ENCODE results near the gene NOS3.

NOS3 gene

GRCh38 chr7:151058781-151059366, 68.1 kb downstream of the NOS3 start:
- DNase-seq (ENCODE audit: low read depth, low spot score): no peak

GRCh38 chr7:151059367-151060112, 68.7 kb downstream of the NOS3 start, which contains the start of gene SLC4A2:
Gene SLC4A2 (plus strand): TSS chr7:151059589. CDS start chr7:151061988, 2,399 bp downstream.
- no peak for DNase-seq (ENCODE audit: low read depth, low spot score)

- no peak for DNase-seq (ENCODE audit: low read depth, low spot score)
These were observed 69.2 kb downstream of the NOS3 start for GRCh38 chr7:151060113-151060415.

GRCh38 chr7:151060416-151061212, 69.8 kb downstream of the NOS3 start:
- no peak for DNase-seq (ENCODE audit: low read depth, low spot score)

GRCh38 chr7:151061213-151062110, 70.6 kb downstream of the NOS3 start:
- DNase-seq (ENCODE audit: low read depth, low spot score): no peak

- DNase-seq (ENCODE audit: low read depth, low spot score): no peak
These were observed 71.2 kb downstream of the NOS3 start for GRCh38 chr7:151062111-151062398.

GRCh38 chr7:151062399-151063211, 71.8 kb downstream of the NOS3 start:
- no peak for DNase-seq (ENCODE audit: low read depth, low spot score)

- no peak for DNase-seq (ENCODE audit: low read depth, low spot score)
These were observed 72.4 kb downstream of the NOS3 start for GRCh38 chr7:151063212-151063561.

Data from smooth muscle cell of the brain vasculature (primary cell).